ENCODE measurements around the gene KLHL40.
"Not testable (repeated sequence)": the region's sequence is repeated elsewhere in the genome, so short reads cannot be mapped to it uniquely, and the experiment has no call there.

The KLHL40 gene

DNA sequence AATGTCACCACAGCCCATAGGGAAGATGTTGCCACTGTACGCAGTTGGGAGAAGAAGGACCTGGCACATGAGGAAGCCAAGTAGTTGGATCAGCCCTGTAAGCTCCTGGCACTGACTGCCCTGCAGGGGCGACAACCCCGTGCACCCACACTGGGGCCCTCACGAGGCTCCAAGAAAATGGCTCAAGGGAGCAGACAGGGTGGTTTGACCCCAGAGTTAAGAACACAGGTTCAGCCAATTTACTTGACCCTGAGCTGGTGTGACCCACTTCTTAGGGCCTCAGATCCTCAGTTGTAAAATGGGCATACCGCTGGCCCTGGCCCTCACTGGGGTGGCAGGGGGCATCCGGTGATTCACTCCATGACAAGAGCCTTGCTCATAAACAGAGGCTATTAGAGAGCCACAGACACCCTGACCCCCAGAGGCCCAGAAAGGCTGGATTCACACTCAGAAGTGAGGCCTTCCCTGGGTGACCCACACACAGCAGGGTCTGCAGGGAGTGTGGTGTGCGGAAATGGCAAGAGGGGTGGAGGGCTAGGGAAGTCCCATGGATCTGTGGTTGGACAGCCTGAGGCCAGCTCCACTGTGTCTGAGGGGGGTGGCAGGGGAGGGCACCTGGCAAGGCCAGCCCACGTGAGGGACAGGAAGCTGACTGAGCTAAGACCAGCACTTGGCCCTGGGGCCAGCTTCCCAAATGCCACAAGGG lies 19.0 kb downstream of the KLHL40 start:
- no peak for DNase-seq (ENCODE audit: low spot score)

DNA sequence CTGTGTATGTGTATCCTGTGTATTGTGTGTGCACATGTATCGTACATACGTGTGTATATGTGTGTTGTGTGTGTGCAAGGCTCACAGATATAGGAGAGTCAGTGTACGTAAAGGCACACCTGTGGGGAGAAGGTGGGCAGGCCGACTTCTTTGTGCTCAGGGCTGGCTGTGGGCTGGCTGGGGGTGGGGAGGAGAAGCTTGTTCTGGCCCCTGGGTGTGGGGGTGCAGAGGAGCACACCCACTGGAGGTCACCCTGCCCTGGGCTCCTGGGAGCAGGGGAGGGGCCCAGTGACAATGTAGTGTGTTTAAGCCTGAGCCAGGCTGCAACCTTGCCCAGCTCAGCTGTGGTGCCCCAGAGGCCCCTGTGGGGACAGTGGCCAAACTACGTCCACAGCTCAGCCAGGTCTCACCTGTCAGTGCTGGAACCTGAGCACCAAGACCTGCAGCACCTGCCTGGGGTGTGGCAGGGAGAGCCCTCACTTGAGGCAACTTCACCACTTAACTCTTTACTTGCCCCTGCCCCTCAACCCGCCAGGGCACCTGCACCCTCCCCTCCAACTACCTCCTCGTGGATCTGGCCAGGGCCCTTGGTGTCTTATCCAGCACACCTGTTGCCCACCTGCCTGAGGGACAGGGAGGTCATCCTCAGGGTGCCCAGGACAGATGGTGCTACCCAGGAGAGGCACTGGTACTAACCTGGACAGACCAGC lies 19.9 kb downstream of the KLHL40 start:
- no peak for DNase-seq (ENCODE audit: low spot score)

DNA sequence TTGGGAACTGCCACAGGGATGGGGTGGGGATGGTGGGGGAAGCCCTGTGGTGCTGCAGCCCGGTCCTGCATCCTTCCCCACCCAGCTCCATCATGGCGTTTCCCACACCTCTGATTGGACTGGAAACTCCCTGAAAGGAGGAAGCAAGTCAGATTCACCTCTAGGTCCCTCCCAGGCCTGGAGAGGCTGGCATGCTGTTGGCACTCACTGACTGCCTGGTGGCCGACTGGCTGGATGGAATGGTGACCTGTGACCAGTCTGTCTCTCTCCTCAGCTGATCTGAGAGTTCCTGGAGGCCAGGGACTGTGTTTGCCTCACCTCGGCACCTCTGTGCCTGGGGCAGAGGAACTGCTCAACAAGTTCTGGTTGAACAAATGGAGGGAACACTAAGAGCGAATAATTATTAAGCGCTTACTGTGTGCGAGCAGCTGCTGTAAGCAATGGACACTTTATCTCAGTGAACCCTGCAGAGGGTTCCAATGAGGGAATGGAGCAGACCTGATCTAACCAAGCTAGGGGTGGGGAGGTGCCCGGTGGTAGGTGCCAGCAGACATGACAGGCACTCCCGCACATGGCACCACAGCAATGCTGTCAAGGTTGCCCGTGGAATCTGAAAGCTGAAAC lies 20.7 kb downstream of the KLHL40 start:
- no peak for DNase-seq (ENCODE audit: low spot score)

DNA sequence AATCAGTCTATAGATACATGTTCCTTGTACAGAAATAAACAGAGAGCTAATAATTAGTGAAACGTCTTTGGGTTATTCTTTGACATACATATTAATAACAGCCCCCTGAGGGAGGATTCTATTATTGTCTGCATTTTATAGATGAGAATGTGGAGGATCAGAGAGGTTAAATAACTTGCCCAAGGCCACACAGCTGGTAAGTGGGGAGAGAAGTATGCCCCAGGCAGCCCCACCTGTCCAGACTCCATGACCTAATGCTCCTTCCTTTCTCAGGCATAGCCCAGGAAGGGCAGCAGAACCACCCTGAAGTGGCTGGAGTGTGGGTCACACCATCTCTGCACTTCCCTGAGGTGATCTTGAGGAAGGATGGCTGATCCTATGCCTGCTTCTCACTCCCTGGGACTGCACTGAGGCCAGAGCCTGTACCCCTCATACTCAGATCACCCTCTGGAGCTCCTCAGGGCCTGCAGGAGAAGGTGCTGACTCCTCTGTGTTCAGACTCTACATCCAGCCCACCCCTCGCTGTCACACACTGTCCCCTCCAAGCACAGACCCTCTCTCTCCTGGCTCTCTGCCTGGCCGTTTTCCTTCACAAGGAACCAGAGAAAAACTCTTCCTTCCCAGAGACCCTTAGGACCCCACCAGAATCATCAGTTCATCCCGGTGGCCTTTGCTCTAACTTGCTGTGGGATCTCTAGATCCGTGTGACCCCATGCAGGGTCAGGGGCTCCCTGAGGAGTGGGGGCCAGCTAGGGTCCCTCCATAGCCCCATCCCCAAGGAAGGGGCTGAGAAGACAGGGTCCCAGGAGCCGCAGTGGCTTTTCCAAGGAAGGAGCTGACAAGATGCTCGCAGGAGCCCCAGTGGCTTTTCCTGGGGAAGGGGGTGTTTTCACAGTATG lies 21.6 kb downstream of the KLHL40 start:
- no peak for DNase-seq (ENCODE audit: low spot score)

- no peak for DNase-seq (ENCODE audit: low spot score)
These were observed 22.5 kb downstream of the KLHL40 start for GRCh38 chr3:42707620-42708355.

GRCh38 chr3:42708611-42709151 lies 23.3 kb downstream of the KLHL40 start:
- no peak for DNase-seq (ENCODE audit: low spot score)

GRCh38 chr3:42709621-42710020 lies 24.3 kb downstream of the KLHL40 start:
- DNase-seq (ENCODE audit: low spot score), result no peak

DNA sequence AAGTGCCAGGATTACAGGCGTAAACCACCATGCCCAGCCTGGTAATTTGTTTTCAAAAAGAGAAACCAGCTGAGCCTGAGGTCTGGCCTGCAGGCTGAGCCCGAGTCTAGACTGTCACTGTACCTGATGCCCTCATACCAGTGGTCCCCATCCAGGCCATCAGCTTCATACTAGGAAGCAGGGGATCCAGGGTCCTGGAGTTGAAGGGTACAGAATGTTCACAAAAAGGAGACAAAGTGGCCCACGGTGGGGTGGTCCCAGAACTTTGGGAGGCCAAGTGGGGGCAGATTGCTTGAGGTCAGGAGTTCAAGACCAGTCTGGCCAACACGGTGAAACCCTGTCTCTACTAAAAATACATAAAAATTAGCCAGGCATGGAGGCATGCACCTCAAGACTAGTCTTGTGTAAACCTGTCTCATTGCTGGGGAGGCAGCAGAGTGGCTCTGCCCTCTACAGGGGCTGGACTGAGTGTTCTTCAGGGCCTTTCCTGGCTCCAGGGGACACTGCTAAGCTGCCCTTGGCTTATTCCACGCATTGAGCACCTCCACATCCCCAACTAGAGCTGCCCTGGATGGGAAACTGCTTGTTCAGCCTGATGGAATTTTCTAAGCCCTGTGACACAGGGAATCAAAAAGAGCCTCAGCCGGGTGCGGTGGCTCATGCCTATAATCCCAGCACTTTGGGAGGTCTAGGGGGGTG lies 25.1 kb downstream of the KLHL40 start:
- DNase-seq (ENCODE audit: low spot score), result no peak

DNA sequence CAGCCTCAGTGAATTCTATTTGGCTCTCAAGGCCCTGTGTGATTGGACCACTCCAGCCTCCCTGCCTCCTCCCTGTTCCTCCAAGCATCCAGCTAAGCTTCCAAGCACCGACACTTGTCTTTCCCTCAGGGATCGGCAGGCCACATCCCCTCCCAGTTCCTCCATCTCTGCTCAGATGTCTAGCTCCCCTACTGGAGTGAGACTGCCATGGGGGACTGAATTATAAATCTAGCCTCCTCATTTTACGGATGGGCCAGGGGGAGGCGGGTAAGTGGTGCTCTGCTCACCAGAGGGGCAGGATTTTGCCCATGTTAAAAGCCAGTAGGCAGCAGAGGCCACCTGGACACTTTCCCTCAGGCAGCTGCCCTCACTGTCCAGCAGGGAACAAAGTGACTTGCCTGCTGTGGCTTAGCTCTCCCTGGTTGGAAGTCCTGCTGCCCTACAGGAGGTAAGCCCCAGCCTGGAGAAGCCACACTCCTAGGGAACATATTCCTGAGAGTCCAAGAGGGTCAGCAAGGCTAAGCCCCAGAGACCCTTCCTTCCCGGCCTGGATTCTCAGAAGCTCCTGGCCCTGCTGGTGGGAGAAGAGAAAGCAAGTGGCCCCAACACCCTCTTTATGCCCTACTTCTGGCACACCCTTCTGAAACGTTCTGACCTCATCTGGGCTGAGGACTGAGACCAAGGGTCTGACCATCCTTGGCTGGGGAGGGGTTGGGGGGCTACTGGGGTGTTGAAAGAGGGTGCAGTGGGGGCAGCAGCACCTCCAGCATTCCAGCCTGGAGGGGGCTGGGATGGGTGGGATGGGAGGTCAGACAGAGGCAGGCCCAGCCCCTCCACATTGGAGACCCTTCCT lies 26.4 kb downstream of the KLHL40 start:
- no peak for DNase-seq (ENCODE audit: low spot score)

GRCh38 chr3:42712344-42712648 lies 27.0 kb downstream of the KLHL40 start:
- DNase-seq (ENCODE audit: low spot score), result no peak

DNA sequence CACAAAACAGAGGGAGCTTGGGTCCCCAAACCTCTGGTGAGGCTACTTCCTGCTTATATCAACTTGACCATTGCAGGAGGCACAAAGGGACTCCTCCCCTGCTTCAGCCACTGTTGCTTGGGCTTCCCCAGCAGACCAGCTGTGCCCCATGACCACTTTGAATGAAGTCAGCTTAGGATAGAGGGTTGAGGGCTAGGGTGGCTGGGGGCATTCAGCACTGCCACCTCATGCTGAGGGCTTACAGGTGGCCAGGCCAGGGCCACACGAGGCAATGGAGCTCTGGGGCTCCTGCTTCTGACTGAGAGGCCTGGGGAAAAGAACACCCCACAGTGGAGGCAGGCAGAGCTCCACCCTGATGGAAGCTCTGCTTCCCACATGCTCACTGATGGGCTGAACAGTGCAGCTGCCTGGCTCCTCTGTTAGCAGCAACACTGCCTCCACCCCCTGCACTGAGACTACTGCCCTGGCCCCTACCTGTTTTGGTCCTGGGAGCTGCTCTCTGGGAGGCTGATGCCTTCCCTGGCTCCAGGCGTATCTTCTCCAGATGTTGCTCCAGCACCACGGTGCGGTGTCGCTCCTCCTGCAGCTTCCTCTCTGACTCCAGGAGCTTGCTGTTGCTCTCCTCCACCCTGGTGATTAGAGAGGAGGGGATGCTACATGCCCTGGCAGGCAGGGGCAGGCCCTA lies 27.5 kb downstream of the KLHL40 start:
- DNase-seq (ENCODE audit: low spot score), result no peak

- no peak for DNase-seq (ENCODE audit: low spot score)
These were observed 28.4 kb downstream of the KLHL40 start for GRCh38 chr3:42713747-42714146.

DNA sequence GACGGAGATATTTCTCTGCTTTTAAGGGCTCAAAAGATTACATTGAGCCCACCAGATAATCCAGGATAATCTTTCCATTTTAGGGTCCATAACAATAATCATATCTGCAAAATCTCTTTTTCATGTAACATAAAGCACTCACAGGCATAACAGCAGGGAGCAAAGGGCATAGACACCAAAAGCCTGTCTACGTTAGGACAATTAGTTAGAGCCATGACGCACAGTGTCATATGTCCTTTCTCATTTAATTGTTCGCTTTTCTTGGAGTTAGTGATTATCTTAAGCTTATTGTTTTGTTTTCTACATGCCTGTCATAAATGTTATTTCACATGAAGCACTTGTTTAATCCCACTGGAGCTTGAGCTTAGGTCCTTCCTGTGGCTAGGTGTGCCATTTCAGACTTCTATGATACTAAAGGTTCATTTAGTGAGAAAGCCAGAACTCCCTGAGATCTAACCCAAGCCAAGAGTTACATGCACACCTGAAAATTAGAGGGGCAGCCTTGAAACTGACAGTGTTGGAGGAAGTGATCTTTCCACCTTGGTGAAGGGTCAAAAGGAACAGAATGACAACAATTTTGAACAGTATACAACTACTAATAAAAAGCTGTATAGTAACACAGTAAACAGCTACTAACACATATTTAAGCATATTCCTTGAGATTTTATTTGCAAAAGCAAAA lies 29.0 kb downstream of the KLHL40 start:
- no peak for DNase-seq (ENCODE audit: low spot score)

GRCh38 chr3:42717306-42717705 lies 32.0 kb downstream of the KLHL40 start:
- DNase-seq (ENCODE audit: low spot score), result no peak

- DNase-seq (ENCODE audit: low spot score), result no peak
These were observed 33.0 kb downstream of the KLHL40 start for GRCh38 chr3:42718338-42718737.

DNA sequence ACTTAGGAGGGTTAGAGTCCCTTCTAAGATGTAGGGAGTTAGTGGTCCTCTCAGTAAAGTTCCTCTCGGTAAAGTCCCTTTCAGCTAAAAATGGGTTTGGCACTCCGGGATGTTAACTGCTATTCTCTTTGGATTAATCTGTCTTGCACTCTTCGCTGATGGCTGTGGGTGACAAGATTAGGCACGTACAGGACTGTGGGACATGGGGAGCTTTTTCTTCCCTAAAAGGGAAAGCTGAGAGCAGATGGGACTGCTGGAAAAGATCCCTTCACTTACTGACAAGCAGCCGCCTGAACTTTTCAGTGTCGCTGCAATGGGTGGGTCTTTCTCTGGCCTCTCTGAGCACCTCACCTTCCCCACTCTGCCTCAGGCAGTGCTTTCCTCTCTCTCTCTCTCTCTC lies 33.7 kb downstream of the KLHL40 start:
- DNase-seq (ENCODE audit: low spot score), result no peak

DNA sequence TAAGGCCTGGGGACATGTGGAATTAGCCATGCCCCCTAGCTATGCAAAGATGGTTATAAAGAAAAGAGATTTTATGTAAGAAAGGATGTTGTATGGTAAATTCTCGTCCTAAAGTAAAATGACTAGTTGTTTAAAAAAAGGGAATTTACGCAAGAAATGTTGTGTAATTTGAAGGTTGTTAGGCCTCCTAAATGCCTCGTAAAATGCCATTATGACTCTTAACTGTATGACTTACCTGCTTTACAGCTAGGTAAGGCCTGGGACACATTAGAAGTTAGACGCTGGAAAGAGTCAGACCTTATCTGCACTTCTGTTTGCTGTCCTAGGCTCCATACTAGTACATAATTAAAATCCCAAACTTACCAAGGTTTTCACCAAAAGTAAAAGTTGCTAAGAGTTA lies 34.8 kb downstream of the KLHL40 start:
- DNase-seq (ENCODE audit: low spot score), result no peak

- no peak for DNase-seq (ENCODE audit: low spot score)
These were observed 36.4 kb downstream of the KLHL40 start for GRCh38 chr3:42721690-42722089.

DNA sequence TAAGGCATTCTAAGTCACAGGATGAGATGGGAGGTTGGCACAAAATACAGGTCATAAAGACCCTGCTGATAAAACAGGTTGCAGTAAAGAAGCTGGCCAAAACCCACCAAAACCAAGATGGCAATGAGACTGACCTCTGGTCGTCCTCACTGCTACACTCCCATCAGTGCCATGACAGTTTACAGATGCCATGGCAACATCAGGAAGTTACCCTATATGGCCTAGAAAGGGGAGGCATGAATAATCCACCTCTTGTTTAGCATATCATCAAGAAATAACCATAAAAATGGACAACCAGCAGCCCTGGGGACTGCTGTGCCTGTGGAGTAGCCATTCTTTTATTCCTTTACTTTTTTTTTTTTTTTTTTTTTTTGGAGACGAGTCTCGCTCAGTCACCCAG lies 37.1 kb downstream of the KLHL40 start:
- DNase-seq (ENCODE audit: low spot score), result not testable (repeated sequence)

Measured in HuH-7 (cell line).